HG02884 (cell line): ENCODE results near the gene IMPDH1.

Experiments
- ATAC-seq: cut with Tn5 transposase; IDR thresholded peaks from one replicate; pipeline ENCODE4 v1.9.1; 2021; ENCODE audit warnings: mild to moderate bottlenecking, moderate library complexity; ENCODE audit not compliant: unreplicated experiment

Gene IMPDH1

GRCh38 chr7:128435327-128435686 is 25.5 kb upstream of the IMPDH1 start:
- no peak for ATAC-seq

- no peak for ATAC-seq
These were observed 24.9 kb upstream of the IMPDH1 start for GRCh38 chr7:128434413-128435326.

DNA sequence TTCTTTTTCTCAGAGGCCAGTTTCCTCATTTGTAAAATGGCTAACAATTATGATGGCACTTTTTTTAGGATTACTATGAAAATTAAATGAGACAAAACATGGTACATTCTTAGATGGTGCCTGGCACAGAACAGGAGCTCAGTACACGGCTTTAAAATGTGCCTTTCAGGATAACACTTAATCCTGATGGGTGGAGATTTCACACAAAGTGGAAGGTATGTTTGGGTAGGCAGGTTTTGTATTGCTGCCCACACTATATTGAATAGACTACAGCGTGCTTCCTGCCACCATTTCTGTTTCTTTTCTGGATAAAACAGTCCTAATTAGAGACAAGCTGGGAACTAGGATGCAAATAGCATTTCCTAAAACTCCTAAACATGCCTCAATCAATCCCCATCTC is 22.0 kb upstream of the IMPDH1 start:
- no peak for ATAC-seq

DNA sequence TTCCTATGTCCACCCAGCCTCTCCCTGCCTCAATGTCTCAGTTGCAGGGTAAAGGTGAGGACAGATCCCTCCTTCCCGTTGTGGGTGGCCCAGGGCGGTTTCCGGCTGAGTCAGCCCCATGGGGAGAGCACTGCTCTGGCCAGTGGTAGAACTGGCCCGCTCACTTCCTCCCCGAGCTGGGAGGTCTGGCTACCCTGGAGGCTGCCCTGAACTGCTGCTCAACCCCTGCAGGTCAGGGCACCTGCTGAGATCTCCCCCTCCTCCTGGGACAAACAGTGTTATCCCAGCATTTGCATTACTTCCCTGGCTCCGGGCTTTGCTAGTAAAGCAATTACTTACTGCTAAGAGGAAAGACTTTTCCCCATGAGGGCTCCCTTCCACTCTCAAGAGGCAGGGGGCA is 21.4 kb upstream of the IMPDH1 start:
- ATAC-seq = no peak

GRCh38 chr7:128430207-128430606 is 20.4 kb upstream of the IMPDH1 start:
- no peak for ATAC-seq

GRCh38 chr7:128427289-128427891 is 17.6 kb upstream of the IMPDH1 start:
- no peak for ATAC-seq

DNA sequence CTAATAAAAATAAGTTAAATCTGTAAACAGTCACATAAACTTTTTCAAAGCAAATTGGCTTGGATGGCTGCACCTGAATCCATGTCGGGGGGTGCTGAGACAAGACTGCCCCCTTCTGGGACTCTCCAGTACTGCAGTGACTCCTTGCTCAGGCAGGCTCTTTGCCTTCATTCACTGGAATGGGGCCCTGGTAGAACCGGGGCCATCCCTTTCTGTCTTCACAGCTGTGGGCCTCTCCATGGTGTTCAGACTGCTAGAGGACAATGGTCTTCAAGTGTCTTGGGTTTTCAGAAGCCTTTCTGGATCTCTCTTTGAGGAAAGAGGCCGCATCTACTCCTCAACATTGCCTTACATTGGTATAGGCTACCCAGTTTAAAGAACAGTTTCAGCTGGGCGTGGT is 16.1 kb upstream of the IMPDH1 start:
- no peak for ATAC-seq

DNA sequence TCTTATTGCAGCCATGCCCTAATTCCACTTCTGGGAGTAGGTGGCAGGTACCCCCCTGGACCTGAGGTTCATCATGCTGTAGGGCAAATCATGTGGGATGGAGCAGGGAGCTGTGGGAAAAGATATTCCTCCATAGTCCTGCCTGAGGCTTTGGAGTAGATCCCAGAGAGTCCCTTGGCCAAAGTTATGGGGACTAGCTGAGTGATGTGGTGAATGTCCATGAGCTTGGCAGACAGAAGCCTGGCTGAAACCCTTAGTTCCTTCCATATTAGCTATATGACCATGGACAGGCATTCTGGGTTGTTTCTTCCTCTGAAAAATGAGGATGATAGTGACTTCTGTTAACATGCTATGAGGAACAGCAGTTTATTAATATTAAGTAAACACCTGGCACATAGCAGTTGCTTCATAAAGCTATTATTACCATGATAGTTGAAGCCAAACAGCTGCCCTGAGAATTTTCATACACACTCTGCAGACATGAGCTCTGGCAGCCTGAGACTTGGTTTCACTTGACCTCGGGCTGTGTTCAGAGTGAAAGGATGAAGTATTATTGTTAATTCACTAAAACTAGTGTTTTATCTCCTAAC is 15.0 kb upstream of the IMPDH1 start:
- ATAC-seq = no peak

DNA sequence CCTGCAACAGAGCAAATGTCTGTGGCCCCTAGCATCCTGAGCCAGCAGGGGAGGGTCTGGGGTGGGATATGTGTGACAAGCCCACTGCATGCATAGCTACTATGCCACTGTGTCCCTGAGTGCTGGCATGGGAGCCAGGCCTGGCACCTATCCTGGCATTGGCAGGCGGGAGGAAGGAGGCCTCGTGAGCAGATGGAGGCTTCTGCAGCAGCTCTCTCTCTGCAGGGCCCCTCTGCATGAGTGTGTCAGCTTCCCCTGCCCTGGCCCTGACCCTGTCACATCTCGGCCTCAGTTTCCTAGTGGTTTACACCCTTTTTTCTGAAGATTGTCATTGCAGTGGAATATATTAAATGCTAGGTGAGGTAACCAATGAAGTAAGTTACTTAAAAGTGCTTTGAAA is 13.1 kb upstream of the IMPDH1 start:
- ATAC-seq = no peak

- ATAC-seq = no peak
These were observed 12.3 kb upstream of the IMPDH1 start for GRCh38 chr7:128422037-128422436.

- no peak for ATAC-seq
These were observed 11.6 kb upstream of the IMPDH1 start for GRCh38 chr7:128421384-128421783.

DNA sequence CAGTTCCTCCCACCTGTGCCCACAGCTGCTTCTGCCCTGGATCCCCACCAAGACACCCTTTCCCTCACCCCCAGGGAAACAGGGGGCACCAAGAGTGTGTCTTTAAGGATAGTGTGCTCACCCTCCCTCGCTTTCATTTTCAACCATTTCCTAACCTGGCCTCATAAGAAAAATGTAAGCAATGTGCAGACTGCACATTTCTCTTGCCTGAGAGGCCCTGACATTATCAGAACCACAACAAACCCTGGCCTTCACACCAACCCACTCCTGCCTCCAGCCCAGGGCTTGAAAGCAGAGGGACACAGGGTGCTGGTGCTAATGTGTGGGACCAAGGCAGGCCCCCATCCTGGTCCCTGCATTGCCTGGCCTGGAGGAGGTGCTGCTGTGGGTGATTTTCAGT is 11.0 kb upstream of the IMPDH1 start:
- ATAC-seq = no peak

DNA sequence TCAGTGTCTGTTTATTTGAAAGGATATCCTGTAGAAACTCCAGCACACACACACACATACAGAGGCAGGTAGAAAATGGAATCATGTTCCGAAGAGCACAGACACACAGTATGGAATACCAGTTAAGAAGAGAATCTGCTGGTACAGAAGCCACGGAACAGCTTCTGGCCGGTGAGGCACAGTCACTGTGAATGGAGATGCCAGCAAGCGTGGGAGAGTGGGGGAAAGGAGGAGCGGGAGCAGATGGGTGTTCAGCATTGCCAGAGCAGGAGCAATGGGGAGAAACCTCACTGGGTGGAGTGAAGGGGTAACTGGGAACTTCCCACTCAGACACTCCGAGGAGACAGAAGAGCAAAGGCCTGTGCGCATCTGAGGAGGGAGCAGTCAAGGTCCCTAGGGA is 9.5 kb upstream of the IMPDH1 start:
- no peak for ATAC-seq

GRCh38 chr7:128417071-128417470 is 7.3 kb upstream of the IMPDH1 start:
- ATAC-seq = no peak

DNA sequence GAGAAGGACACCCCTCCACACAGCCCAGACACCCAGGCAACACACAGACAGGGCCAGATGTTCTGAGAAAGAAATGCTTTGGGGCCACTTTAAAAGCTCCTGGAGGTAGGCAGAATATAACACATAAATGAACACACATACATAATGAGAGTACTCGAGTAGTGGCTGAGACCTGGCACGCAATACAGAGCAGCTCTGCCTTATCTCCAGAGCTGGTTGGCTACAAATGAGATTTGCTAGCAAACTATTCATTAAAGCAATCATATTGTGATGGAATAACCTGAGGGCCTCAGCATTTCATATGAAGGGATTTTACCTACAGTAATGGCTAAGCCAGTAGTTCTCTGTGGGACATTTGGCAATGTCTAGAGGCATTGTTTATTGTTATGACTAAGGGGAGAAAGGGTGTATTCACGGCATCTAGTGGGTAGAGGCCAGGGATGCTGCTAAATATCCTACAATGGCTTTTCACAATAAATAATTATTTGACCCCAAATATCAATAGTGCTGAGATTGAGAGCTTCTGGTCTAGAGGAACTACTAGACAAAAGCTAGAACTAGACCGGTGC is 5.5 kb upstream of the IMPDH1 start:
- no peak for ATAC-seq

DNA sequence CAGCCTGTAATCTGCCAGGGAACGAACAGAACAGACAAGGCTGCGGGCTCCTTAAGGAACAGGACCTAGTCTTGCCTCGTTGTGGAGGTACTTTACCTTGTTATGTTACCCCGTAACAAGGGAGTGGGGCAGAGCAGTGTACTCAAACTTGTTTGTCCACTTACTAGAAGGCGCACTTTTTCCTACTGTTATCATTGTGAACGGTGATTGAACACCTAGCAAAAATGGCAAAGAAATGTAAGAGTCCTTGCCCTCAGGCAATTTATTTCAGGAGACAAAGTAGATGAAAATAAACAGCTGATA is 620 bp upstream of the IMPDH1 start:
- ATAC-seq = no peak

DNA sequence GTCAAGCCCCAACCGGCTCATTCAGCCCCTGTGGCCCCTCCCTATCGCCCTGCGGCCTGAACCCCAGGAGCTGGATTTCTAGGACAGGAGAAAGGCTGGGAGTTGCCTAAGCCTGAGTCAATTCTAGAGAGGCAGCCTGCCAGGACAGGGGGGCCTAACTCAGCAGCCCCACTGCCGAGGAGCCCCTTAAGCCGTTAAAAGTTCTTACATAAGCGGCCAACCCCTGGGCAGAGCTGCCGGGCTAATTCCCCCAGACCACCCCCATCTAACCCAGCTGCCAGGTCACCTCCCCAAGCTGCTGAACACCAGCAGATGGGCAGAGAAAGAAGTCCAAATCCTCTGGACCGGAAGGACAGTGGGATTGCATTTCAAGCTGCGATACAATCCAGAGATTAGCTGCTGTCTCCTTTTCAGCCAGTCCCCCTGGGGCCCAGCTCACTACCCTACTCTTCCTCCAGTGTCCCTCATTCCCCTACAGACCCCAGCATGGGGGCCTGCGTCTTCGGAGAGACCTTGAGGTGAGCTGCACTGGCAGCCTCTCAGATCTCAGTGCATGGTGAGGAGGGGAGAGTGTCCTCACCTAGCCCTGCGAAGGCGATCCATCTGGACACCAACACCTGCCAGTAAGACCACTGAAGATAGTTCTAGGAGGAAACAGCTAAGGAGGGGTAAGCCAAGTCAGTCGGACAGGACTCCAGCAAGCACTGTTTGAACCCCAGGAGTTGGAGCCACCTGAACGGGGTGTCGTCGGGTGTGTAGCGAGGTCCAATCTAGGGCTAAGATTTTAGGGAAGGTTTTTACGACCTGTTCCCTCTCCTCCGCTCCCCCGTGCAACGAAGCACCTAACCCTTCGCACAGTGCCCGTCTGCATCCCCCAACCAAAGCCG is 830 bp downstream of the IMPDH1 start:
- no peak for ATAC-seq

- ATAC-seq = no peak
These were observed 1.8 kb downstream of the IMPDH1 start for GRCh38 chr7:128407751-128408708.

DNA sequence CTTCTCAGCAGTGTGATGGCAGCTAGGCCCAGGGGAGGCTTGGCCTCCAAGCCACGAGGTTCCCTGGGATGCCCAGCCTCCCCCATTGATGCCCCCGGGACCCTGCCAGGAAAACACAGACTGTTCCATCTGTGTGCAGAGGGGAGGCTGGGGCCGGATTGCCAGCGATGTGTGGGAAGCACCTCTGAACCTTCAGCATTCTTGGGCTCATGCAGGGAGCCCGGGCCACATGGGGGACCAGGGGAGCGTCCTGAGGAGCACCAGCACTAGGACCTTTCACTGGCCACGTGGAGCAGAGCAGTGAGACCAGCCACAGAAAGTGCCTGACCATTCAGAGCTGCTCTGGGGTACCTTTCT is 2.6 kb downstream of the IMPDH1 start:
- no peak for ATAC-seq
